SK-N-SH (cell line): ENCODE measurements around the gene VWA3B. TPM values are rescaled to one million over a fixed set of nuclear protein-coding genes. Genes with fewer than 3 reads are reported as not detected.

ENCODE experiments used
- CTCF ChIA-PET: fragments of 300-600, 350-600 bp; formaldehyde crosslinking; extraction: SDS; loops from one replicate; lab custom pipeline; 2021; lab: Yijun Ruan, JAX
- POLR2A ChIA-PET: fragments of 350-600 bp; sonication (Branson Sonifier 250); formaldehyde crosslinking; extraction: SDS; loops from one replicate; lab custom pipeline; 2020; ENCODE audit warnings: antibody characterized with exemption, inconsistent platforms; lab: Yijun Ruan, JAX
- DNase-seq: peaks from one replicate; pipeline ENCODE4 v3.0.0; 2012
- H2AFZ ChIP-seq: fragments of 200-600 bp; sonication (generic); 2 replicates; pipeline ENCODE4 v1.8.1; 2016; ENCODE audit warnings: antibody characterized with exemption, mild to moderate bottlenecking, low read depth
- H3F3A ChIP-seq: fragments of 200-600 bp; sonication (generic); replicated peaks from 2 replicates; pipeline ENCODE3; 2016; ENCODE audit warnings: antibody characterized with exemption, mild to moderate bottlenecking; ENCODE audit not compliant: insufficient read depth
- H3K27ac ChIP-seq, 2 experiments: fragments of 200-500 bp in 1 of 2; fragments of 200-600 bp in 1 of 2; sonication (Bioruptor generic) in 1 of 2; sonication (generic), shearing (Covaris generic) in 1 of 2; 2 replicates each; pipeline versions ENCODE4 v1.5.1 to v1.6.1; 2014 to 2016; ENCODE audit warnings: low read depth in 2 of 2, inconsistent platforms in 1 of 2, low read length in 1 of 2, mild to moderate bottlenecking in 1 of 2, mixed read lengths in 1 of 2
- H3K27me3 ChIP-seq: fragments of 200-600 bp; sonication (generic), shearing (Covaris generic); 2 replicates; pipeline ENCODE4 v1.6.1; 2016; ENCODE audit warnings: mixed run types; ENCODE audit not compliant: insufficient read depth
- H3K36me3 ChIP-seq, 2 experiments: fragments of 200-500 bp in 1 of 2; fragments of 200-600 bp in 1 of 2; sonication (Bioruptor generic) in 1 of 2; sonication (generic) in 1 of 2; replicated peaks in 1 of 2; 2 replicates each; pipeline versions ENCODE3 to v1.5.1; 2014 to 2016; ENCODE audit warnings: low read length in 1 of 2, mild to moderate bottlenecking in 1 of 2; ENCODE audit not compliant: insufficient read depth in 2 of 2, control insufficient read depth in 1 of 2
- H3K4me1 ChIP-seq, 2 experiments: fragments of 200-500 bp in 1 of 2; fragments of 200-600 bp in 1 of 2; sonication (Bioruptor generic) in 1 of 2; sonication (generic), shearing (Covaris generic) in 1 of 2; 2 replicates each; pipeline versions ENCODE4 v1.5.1 to v1.6.1; 2014 to 2016; ENCODE audit warnings: low read depth in 1 of 2, low read length in 1 of 2, mixed run types in 1 of 2; ENCODE audit not compliant: insufficient read depth in 2 of 2, control insufficient read depth in 1 of 2
- H3K4me2 ChIP-seq: fragments of 200-600 bp; sonication (generic), shearing (Covaris generic); 2 replicates; pipeline ENCODE4 v1.6.1; 2017; ENCODE audit warnings: mixed run types
- H3K4me3 ChIP-seq, 2 experiments: fragments of 200-500 bp in 1 of 2; fragments of 200-600 bp in 1 of 2; sonication (Bioruptor generic) in 1 of 2; sonication (generic), shearing (Covaris generic) in 1 of 2; 2 replicates each; pipeline versions ENCODE4 v1.5.1 to v1.8.1; 2014 to 2016; ENCODE audit warnings: low read depth in 2 of 2, inconsistent platforms in 1 of 2, low read length in 1 of 2, mild to moderate bottlenecking in 1 of 2, mixed read lengths in 1 of 2, moderate library complexity in 1 of 2
- H3K79me2 ChIP-seq: fragments of 200-600 bp; sonication (generic); 2 replicates; pipeline ENCODE4 v1.8.1; 2017; ENCODE audit warnings: mild to moderate bottlenecking; ENCODE audit not compliant: insufficient read depth
- H3K9ac ChIP-seq: fragments of 200-600 bp; sonication (generic); 2 replicates; pipeline ENCODE4 v1.6.1; 2017; ENCODE audit warnings: mixed run types
- H3K9me2 ChIP-seq: fragments of 200-600 bp; sonication (generic); 2 replicates; pipeline ENCODE4 v1.6.1; 2017; ENCODE audit warnings: mixed run types
- H3K9me3 ChIP-seq: fragments of 200-600 bp; sonication (generic); 2 replicates; pipeline ENCODE4 v1.6.1; 2017; ENCODE audit warnings: mixed run types, mild to moderate bottlenecking, moderate library complexity
- H4K20me1 ChIP-seq: fragments of 200-600 bp; sonication (generic); 2 replicates; pipeline ENCODE4 v1.6.1; 2017; ENCODE audit warnings: mild to moderate bottlenecking, mixed run types; ENCODE audit not compliant: insufficient read depth
- CHD2 ChIP-seq: fragments of 150-350 bp; IDR thresholded peaks from 2 replicates; pipeline ENCODE4 v1.6.1; 2018; ENCODE audit warnings: low read length; ENCODE audit not compliant: partially characterized antibody
- ELF1 ChIP-seq: IDR thresholded peaks from 2 replicates; pipeline ENCODE4 v1.4.0; 2012
- EP300 ChIP-seq, 2 experiments: IDR thresholded peaks; 2 replicates each; pipeline versions ENCODE4 v1.4.0 to v1.6.1; 2012; ENCODE audit warnings: borderline replicate concordance in 1 of 2, low read depth in 1 of 2, low read length in 1 of 2
- EZH2phosphoT487 ChIP-seq: fragments of 200-600 bp; sonication (generic); IDR thresholded peaks from 2 replicates; pipeline ENCODE4 v1.6.1; 2017; ENCODE audit warnings: low read depth, mixed run types, mild to moderate bottlenecking, antibody characterized with exemption, moderate library complexity, borderline replicate concordance
- FOXJ3 ChIP-seq: sonication (generic); formaldehyde crosslinking; IDR thresholded peaks from 2 replicates; pipeline ENCODE4 v1.5.1; 2020; ENCODE audit warnings: mild to moderate bottlenecking, missing genetic modification reagents
- GABPA ChIP-seq: IDR thresholded peaks from 2 replicates; pipeline ENCODE4 v1.4.0; 2012; ENCODE audit warnings: low read depth, mild to moderate bottlenecking
- GATA2 ChIP-seq: sonication (generic); formaldehyde crosslinking; IDR thresholded peaks from 2 replicates; pipeline ENCODE4 v1.5.0; 2020; ENCODE audit warnings: mild to moderate bottlenecking, missing genetic modification reagents
- JUND ChIP-seq: IDR thresholded peaks from 2 replicates; pipeline ENCODE4 v1.4.0; 2012
- MEF2A ChIP-seq: IDR thresholded peaks from 2 replicates; pipeline ENCODE4 v1.4.0; 2012; ENCODE audit warnings: low read depth, borderline replicate concordance
- MXI1 ChIP-seq: IDR thresholded peaks from 2 replicates; pipeline ENCODE4 v1.6.1; 2012; ENCODE audit warnings: mild to moderate bottlenecking, low read depth, low read length, improper control_type of control experiment
- NFIC ChIP-seq: IDR thresholded peaks from 2 replicates; pipeline ENCODE4 v1.4.0; 2012; ENCODE audit warnings: borderline replicate concordance
- NRF1 ChIP-seq: IDR thresholded peaks from 2 replicates; pipeline ENCODE4 v1.6.1; 2012; ENCODE audit warnings: low read depth, mild to moderate bottlenecking, low read length
- RAD21 ChIP-seq: IDR thresholded peaks from 2 replicates; pipeline ENCODE4 v1.6.1; 2012; ENCODE audit warnings: mild to moderate bottlenecking, low read length
- RFX5 ChIP-seq: IDR thresholded peaks from 2 replicates; pipeline ENCODE4 v1.6.1; 2012; ENCODE audit warnings: mild to moderate bottlenecking, improper control_type of control experiment, low read length
- RXRA ChIP-seq: IDR thresholded peaks from 2 replicates; pipeline ENCODE4 v1.4.0; 2012; ENCODE audit warnings: low read depth, mild to moderate bottlenecking, borderline replicate concordance
- SIN3A ChIP-seq: IDR thresholded peaks from 2 replicates; pipeline ENCODE4 v1.6.1; 2012; ENCODE audit warnings: low read depth, mild to moderate bottlenecking, low read length, moderate library complexity, borderline replicate concordance
- SMC3 ChIP-seq: IDR thresholded peaks from 2 replicates; pipeline ENCODE4 v1.6.1; 2012; ENCODE audit warnings: low read depth, low read length, improper control_type of control experiment
- TAF1 ChIP-seq: IDR thresholded peaks from 2 replicates; pipeline ENCODE4 v1.6.1; 2012; ENCODE audit warnings: low read depth, mild to moderate bottlenecking, low read length, moderate library complexity, borderline replicate concordance
- TCF12 ChIP-seq: IDR thresholded peaks from 2 replicates; pipeline ENCODE4 v1.4.0; 2012
- TEAD4 ChIP-seq: IDR thresholded peaks from 2 replicates; pipeline ENCODE4 v1.4.0; 2012; ENCODE audit warnings: mild to moderate bottlenecking, borderline replicate concordance; ENCODE audit not compliant: insufficient read depth
- WGBS: methylation state at CpG from one replicate; pipeline ENCODE4 v1.1.6; 2017; ENCODE audit warnings: low lambda C conversion rate; 5-methylcytosine and 5-hydroxymethylcytosine counted together
- polyA plus RNA-seq, 3 experiments: library from polyadenylated mRNA; depleted of rRNA; stranded (reverse); fragments of >200 nt; gene quantifications; 2 replicates each; pipeline ENCODE4 v1.2.3, GENCODE V29; 2012
- TF ChIP-seq, protein P1 (sequence below): IDR thresholded peaks from 2 replicates; pipeline ENCODE4 v1.4.0; 2012; ENCODE audit warnings: low read depth, borderline replicate concordance
- TF ChIP-seq, protein P2 (sequence below): fragments of 150-350 bp; IDR thresholded peaks from 2 replicates; pipeline ENCODE4 v1.6.1; 2016; ENCODE audit warnings: mild to moderate bottlenecking, low read depth, low read length
- TF ChIP-seq, protein P3 (sequence below): fragments of 150-350 bp; IDR thresholded peaks from 2 replicates; pipeline ENCODE4 v1.6.1; 2017; ENCODE audit warnings: antibody characterized with exemption, low read length, low read depth, borderline replicate concordance
- TF ChIP-seq, protein P4 (sequence below): IDR thresholded peaks from 2 replicates; pipeline ENCODE4 v1.4.0; 2012; ENCODE audit warnings: low read depth, borderline replicate concordance

Gene VWA3B
- polyA plus RNA-seq, 1 of the 3 experiments (the other 2 are of a cell fraction), result not detected

DNA sequence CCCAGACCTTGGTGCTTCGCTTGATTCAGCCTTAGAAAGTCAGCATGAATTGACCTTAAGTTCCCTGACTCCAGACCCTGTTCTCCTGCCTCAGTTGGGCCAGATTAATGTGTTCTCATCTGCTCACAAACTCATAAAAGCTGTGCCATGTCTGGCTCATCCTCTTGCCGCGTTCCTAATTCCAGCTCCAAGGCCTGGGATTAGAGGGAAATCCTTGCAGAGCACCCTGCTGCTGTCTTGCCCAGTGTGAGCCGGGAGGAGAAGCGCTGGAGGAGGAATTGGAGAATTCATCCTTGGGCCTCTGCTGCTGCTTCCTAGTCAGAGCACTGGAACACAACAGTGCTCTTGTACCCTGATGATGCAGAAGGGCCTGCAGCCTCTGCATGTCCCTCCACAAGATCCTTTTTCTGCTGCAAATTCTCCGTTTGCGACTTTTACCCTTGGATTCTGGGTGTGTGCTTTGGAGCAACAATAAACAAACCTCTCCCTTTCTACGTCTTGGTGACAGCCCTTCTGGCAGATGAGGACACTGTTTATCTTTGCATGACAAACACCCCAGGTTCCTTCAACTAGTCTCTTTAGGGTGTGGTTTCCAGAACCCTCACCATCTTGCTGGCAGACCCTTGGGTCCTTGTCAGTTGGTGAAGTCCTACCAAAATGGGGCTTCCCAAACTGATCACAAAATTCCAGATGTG, 212.4 kb downstream of the VWA3B start:
- no peak for DNase-seq
- CTCF ChIA-PET, result no interaction called here
- H3K9ac ChIP-seq, result no peak overlapping the region
- no peaks in the 10 kb centered on the region; a peak in 1 of 4 replicates for H3K4me1 ChIP-seq
- no peaks in the 10 kb centered on the region for H3F3A ChIP-seq
- H3K36me3 ChIP-seq, result no peaks in the 10 kb centered on the region
- H3K27me3 ChIP-seq, result no peaks in the 10 kb centered on the region
- H3K79me2 ChIP-seq, result no peaks in the 10 kb centered on the region
- no peak overlapping the region for H3K4me3 ChIP-seq
- H3K9me3 ChIP-seq, result no peaks in the 10 kb centered on the region
- WGBS, result 59% methylated on average over 7 of the region's 8 CpGs
- H2AFZ ChIP-seq, result no peak overlapping the region
- no peak for TF ChIP-seq TAF1
- no peak for TF ChIP-seq JUND
- TF ChIP-seq MXI1, result no peak
- TF ChIP-seq GABPA, result no peak
- TF ChIP-seq RAD21, result no peak
- TF ChIP-seq, protein P1, sequence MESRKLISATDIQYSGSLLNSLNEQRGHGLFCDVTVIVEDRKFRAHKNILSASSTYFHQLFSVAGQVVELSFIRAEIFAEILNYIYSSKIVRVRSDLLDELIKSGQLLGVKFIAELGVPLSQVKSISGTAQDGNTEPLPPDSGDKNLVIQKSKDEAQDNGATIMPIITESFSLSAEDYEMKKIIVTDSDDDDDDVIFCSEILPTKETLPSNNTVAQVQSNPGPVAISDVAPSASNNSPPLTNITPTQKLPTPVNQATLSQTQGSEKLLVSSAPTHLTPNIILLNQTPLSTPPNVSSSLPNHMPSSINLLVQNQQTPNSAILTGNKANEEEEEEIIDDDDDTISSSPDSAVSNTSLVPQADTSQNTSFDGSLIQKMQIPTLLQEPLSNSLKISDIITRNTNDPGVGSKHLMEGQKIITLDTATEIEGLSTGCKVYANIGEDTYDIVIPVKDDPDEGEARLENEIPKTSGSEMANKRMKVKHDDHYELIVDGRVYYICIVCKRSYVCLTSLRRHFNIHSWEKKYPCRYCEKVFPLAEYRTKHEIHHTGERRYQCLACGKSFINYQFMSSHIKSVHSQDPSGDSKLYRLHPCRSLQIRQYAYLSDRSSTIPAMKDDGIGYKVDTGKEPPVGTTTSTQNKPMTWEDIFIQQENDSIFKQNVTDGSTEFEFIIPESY, result no peak
- TF ChIP-seq NFIC, result no peak
- TF ChIP-seq TCF12, result no peak
- no peak for TF ChIP-seq ELF1
- TF ChIP-seq FOXJ3 (CRISPR knock-in tag), result no peak
- no peak for TF ChIP-seq RFX5
- no peak for TF ChIP-seq MEF2A
- TF ChIP-seq EZH2phosphoT487, result no peak
- no peak for TF ChIP-seq GATA2
- TF ChIP-seq NRF1, result no peak
- H3K4me2 ChIP-seq, result no peak overlapping the region
- H3K27ac ChIP-seq, result no peak overlapping the region
- POLR2A ChIA-PET, result no interaction called here
- H4K20me1 ChIP-seq, result no peaks in the 10 kb centered on the region
- no peaks in the 10 kb centered on the region for H3K9me2 ChIP-seq

DNA sequence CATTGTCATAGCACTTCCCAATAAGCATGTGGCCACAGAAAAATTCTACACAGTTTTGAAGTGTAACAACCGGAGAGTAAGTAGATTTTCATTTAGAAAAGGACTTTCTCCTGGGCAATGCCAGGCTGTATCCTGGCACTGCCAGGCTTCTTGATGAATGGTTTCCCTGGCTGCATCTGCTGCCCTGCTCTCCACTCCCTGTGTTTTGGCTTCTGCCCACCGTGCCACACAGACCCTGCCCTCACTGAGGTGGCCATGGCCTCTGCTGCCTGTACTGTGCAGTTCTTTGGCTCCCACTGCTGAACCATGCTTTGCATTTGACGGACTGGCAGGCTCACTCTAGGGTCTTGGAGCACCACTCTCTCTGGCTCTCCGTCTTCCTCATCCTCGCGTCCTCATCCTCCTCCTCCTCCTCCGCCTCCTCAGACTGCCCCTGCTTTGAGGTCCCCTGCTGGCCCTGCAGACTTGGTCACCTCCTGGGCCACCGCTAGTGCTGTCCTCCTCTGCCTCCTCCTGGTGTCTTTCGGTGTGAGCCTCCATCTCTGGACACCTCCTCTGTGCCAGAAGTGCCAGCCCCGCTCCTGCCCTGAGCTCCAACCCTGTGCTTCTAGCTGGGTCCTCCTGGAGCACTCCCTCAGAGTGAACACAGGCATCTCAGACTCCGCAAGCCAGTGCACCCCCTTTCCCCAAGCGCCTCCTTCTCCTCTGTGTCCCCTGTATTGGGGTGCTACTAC, 213.3 kb downstream of the VWA3B start:
- no peak for DNase-seq
- H3K4me3 ChIP-seq, result no peak overlapping the region
- WGBS, result 71% methylated on average over 12 of the region's 12 CpGs
- no peaks in the 10 kb centered on the region for H3K9me3 ChIP-seq
- H3K79me2 ChIP-seq, result no peaks in the 10 kb centered on the region
- no peak overlapping the region for H3K4me2 ChIP-seq
- no peaks in the 10 kb centered on the region for H3K27me3 ChIP-seq
- no peaks in the 10 kb centered on the region for H3F3A ChIP-seq
- H3K9me2 ChIP-seq, result no peaks in the 10 kb centered on the region
- no peaks in the 10 kb centered on the region for H4K20me1 ChIP-seq
- CTCF ChIA-PET, result no interaction called here
- H3K9ac ChIP-seq, result no peak overlapping the region
- no peaks in the 10 kb centered on the region for H3K36me3 ChIP-seq
- no peak overlapping the region for H3K27ac ChIP-seq
- POLR2A ChIA-PET, result no interaction called here
- no peak overlapping the region for H2AFZ ChIP-seq
- H3K4me1 ChIP-seq, result no peaks in the 10 kb centered on the region; a peak in 1 of 4 replicates
- TF ChIP-seq CHD2 (no peak), RFX5 (no peak), RXRA (no peak), SIN3A (no peak), FOXJ3 (CRISPR knock-in tag) (no peak), SMC3 (no peak), EP300 (IDR thresholded peaks at IDR 0.05; ENCODE audit: borderline replicate concordance in 1 of 2, low read depth in 1 of 2, low read length in 1 of 2) (no peak), TCF12 (no peak), MXI1 (no peak), ELF1 (no peak), TEAD4 (no peak)
- TF ChIP-seq, protein P2, sequence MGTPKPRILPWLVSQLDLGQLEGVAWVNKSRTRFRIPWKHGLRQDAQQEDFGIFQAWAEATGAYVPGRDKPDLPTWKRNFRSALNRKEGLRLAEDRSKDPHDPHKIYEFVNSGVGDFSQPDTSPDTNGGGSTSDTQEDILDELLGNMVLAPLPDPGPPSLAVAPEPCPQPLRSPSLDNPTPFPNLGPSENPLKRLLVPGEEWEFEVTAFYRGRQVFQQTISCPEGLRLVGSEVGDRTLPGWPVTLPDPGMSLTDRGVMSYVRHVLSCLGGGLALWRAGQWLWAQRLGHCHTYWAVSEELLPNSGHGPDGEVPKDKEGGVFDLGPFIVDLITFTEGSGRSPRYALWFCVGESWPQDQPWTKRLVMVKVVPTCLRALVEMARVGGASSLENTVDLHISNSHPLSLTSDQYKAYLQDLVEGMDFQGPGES, result no peak
- TF ChIP-seq, protein P3, sequence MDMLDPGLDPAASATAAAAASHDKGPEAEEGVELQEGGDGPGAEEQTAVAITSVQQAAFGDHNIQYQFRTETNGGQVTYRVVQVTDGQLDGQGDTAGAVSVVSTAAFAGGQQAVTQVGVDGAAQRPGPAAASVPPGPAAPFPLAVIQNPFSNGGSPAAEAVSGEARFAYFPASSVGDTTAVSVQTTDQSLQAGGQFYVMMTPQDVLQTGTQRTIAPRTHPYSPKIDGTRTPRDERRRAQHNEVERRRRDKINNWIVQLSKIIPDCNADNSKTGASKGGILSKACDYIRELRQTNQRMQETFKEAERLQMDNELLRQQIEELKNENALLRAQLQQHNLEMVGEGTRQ, result no peak
- TF ChIP-seq, protein P4, sequence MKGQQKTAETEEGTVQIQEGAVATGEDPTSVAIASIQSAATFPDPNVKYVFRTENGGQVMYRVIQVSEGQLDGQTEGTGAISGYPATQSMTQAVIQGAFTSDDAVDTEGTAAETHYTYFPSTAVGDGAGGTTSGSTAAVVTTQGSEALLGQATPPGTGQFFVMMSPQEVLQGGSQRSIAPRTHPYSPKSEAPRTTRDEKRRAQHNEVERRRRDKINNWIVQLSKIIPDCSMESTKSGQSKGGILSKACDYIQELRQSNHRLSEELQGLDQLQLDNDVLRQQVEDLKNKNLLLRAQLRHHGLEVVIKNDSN, result no peak
